ENCODE data around the gene SYCN. TPM values are rescaled to one million over a fixed set of nuclear protein-coding genes. Genes with fewer than 3 reads are reported as not detected.

Gene SYCN
- total RNA-seq, 1 donor from 2014 or later = not detected

DNA sequence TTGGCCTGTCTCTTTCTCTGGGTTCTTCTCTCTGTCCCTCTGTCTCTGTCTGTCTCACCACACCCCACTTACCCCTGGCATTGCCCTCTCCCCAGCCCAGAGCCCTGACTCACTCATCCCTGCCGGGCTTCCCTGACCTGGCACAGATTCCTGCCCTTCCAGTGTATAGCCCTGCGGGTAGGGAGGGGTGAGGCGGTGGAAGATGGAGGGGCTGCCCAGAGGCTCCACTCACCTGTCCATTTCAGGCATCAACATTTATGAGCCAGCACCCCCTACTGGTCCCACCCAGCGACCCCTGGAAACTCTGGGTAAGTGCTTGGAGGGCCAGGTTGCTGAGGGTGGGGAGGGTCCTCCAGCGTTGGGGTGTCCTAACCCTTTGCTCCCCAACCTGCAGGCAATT lies 6.3 kb downstream of the SYCN start:
- DNase-seq (ENCODE audit: low read depth) = no peak
- TF ChIP-seq, protein P1, sequence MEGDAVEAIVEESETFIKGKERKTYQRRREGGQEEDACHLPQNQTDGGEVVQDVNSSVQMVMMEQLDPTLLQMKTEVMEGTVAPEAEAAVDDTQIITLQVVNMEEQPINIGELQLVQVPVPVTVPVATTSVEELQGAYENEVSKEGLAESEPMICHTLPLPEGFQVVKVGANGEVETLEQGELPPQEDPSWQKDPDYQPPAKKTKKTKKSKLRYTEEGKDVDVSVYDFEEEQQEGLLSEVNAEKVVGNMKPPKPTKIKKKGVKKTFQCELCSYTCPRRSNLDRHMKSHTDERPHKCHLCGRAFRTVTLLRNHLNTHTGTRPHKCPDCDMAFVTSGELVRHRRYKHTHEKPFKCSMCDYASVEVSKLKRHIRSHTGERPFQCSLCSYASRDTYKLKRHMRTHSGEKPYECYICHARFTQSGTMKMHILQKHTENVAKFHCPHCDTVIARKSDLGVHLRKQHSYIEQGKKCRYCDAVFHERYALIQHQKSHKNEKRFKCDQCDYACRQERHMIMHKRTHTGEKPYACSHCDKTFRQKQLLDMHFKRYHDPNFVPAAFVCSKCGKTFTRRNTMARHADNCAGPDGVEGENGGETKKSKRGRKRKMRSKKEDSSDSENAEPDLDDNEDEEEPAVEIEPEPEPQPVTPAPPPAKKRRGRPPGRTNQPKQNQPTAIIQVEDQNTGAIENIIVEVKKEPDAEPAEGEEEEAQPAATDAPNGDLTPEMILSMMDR (conservative IDR thresholded peaks at IDR 0.05; ENCODE audit: low read depth, low read length) = peak; percentile 16
- no peak overlapping the region for H3K4me3 ChIP-seq (ENCODE audit: low read depth, low read length)

DNA sequence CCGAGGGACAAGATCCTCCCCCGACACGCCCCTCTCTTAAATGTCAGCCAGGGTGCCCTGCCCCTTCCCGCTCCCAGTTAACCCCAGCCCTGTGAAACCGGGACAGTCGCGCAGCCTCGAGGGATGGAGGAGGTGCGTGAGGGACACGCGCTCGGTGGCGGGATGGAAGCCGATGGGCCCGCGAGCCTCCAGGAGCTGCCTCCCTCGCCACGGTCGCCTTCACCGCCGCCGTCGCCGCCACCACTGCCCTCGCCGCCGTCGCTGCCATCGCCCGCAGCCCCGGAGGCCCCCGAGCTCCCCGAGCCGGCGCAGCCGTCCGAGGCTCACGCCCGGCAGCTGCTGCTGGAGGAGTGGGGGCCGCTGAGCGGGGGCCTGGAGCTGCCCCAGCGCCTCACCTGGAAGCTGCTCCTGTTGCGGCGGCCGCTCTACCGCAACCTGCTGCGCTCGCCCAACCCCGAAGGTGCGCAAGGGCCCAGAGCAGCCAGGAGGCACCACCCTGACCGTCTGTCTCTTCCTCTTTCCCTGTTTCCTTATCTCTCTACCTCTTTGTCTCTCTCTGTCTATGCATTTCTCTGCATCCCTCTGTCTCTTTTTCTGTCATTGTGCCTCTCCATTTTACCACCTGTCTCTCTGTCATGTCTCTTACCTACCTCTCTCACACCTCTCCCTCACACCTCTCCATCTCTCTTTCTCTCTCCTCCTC lies 7.1 kb downstream of the SYCN start, which contains the start of gene NCCRP1:
Gene NCCRP1 (plus strand): TSS at position 105 of the 703 bp plus-strand sequence. CDS start 19 bp downstream, at position 124.
- DNase-seq (ENCODE audit: low read depth) = no peak
- no peak within 1 kb of the TSS for H3K4me3 ChIP-seq (ENCODE audit: low read depth, low read length)
- TF ChIP-seq, protein P1 (conservative IDR thresholded peaks at IDR 0.05; ENCODE audit: low read depth, low read length) = no peak

DNA sequence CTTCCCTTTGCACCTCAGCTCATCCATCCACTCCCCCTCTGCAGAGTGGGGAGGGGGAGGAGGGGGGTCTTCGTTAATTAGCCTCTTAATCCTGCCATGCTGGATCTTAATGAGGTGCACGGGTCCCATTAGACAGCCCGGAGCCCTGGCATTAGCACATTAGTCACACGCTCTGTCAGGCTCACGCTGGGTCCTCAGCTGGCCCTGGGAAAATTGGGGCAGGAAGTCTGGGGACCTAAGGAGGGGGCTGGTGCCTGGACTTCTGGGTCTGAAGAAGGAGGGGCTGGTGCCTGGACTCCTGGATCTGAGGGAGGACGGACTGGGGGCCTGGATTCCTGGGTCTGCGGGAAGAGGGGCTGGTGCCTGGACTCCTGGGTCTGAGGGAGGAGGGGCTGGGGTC lies 7.7 kb downstream of the SYCN start:
- TF ChIP-seq, protein P1 (conservative IDR thresholded peaks at IDR 0.05; ENCODE audit: low read depth, low read length) = no peak
- no peak overlapping the region for H3K4me3 ChIP-seq (ENCODE audit: low read depth, low read length)
- DNase-seq (ENCODE audit: low read depth) = no peak

DNA sequence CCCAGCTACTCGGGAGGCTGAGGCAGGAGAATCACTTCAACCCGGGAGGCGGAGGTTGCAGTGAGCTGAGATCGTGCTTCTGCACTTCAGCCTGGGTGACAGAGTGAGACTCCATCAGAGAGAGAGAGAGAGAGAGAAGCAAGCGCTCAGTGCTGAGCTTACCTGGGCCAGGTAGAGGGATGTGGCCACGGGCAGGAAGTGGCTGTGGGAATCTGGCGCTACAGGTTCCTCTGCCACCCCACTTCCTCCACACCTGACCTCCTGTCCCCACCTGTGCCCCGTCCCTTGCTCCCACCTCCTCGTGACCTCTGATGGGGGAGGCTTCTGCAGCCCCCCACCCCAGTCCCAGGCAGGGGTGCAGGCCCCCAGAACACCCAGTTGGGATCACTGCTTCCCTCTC lies 8.3 kb downstream of the SYCN start:
- TF ChIP-seq, protein P1 (conservative IDR thresholded peaks at IDR 0.05; ENCODE audit: low read depth, low read length) = no peak
- DNase-seq (ENCODE audit: low read depth) = no peak

DNA sequence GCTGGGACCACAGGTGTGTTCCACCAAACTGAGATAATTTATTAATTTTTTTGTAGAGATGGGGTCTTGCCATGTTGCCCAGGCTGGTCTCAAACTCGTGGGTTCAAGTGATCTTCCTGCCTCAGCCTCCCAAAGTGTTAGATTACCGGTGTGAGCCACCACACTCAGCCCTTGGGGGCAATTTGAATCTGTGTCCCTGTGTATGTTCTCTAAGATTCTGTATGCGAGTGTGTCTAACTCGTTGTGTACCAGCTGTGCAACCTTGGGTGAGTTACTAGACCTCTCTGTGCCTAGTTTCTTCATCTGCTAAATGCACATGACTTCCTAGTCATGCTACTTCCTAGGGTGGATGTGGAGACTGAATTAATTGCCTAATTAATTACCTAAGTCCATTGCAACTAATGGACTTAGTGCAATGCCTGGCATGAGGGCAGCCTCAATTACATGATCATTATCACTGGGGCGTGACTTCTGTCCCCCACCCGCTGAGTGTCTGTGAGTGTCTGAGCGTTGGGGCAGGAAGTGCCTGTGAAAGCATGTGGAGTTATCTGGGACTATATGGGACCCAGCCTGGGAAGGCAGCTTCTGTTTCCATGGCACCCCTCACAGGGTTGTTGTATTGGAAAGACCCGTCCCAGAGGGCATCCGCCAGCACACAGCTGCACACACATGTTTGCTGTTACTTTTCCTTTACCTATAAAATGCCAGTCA lies 9.1 kb downstream of the SYCN start:
- DNase-seq (ENCODE audit: low read depth) = no peak
- TF ChIP-seq, protein P1 (conservative IDR thresholded peaks at IDR 0.05; ENCODE audit: low read depth, low read length) = no peak
- H3K4me3 ChIP-seq (ENCODE audit: low read depth, low read length) = no peak overlapping the region

More for the DNA sequence above, 8.3 kb downstream of the SYCN start:
- H3K4me3 ChIP-seq (ENCODE audit: low read depth, low read length) = no peak overlapping the region

DNA sequence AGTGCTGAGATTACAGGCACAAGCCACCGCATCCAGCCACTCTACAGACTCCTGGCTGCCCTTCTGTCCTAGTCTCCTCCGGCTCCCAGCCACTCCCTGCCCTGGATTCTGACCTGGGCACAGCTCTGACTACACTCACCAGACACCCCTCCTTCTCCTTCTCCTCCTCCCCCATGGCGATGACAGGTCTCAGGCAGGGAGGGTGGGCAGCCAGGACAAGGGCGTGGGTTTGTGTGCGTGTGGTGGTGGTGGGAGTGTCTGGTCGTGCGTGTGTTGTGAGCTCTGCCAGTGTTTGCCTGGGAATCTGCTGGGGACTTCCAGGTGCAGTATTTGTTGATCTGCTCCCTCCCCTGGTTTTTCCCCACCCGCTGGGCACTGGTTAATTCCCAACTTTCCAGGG lies 10.3 kb downstream of the SYCN start:
- DNase-seq (ENCODE audit: low read depth) = no peak
- TF ChIP-seq, protein P1 (conservative IDR thresholded peaks at IDR 0.05; ENCODE audit: low read depth, low read length) = no peak
- no peak overlapping the region for H3K4me3 ChIP-seq (ENCODE audit: low read depth, low read length)
